DND-41 (cell line): ENCODE results near the gene FUT3.

Experiments used
- ATAC-seq: fragments of 200-7000 bp; cut with Tn5 transposase; 3 replicates; pipeline ENCODE4 v1.9.1; 2021; ENCODE audit warnings: low read depth; ENCODE audit not compliant: insufficient read depth
- DNase-seq: peaks from one replicate; pipeline ENCODE4 v3.0.0-alpha.2; 2020
- H2AFZ ChIP-seq: 2 replicates; pipeline ENCODE4 v1.6.0; 2012; ENCODE audit warnings: low read depth, low read length
- H3K27ac ChIP-seq: 2 replicates; pipeline ENCODE4 v1.5.1; 2012; ENCODE audit warnings: low read length, inconsistent platforms
- H3K27me3 ChIP-seq: fragments of 200-600 bp; sonication (generic); 2 replicates; pipeline ENCODE4 v1.6.0; 2012; ENCODE audit warnings: low read length, mild to moderate bottlenecking, inconsistent platforms; ENCODE audit not compliant: insufficient read depth, poor library complexity
- H3K36me3 ChIP-seq: 2 replicates; pipeline ENCODE4 v1.5.1; 2012; ENCODE audit warnings: low read length, inconsistent platforms; ENCODE audit not compliant: insufficient read depth
- H3K4me1 ChIP-seq: 2 replicates; pipeline ENCODE4 v1.5.1; 2012; ENCODE audit warnings: mild to moderate bottlenecking, low read length; ENCODE audit not compliant: insufficient read depth
- H3K4me2 ChIP-seq: 2 replicates; pipeline ENCODE4 v1.6.0; 2012; ENCODE audit warnings: mild to moderate bottlenecking, moderate library complexity, low read length, inconsistent platforms; ENCODE audit not compliant: insufficient read depth
- H3K4me3 ChIP-seq, 2 experiments: fragments of 200-600 bp in 1 of 2; shearing (Covaris generic) in 1 of 2; 2 replicates each; pipeline ENCODE4 v1.5.1; 2012 to 2016; ENCODE audit warnings: inconsistent platforms in 2 of 2, low read length in 2 of 2, mild to moderate bottlenecking in 2 of 2, low read depth in 1 of 2, moderate library complexity in 1 of 2
- H3K79me2 ChIP-seq: 2 replicates; pipeline ENCODE4 v1.6.0; 2012; ENCODE audit warnings: low read length, inconsistent platforms; ENCODE audit not compliant: insufficient read depth
- H3K9ac ChIP-seq: 2 replicates; pipeline ENCODE4 v1.6.0; 2012; ENCODE audit warnings: low read depth, mild to moderate bottlenecking, inconsistent platforms, low read length, moderate library complexity
- H3K9me3 ChIP-seq: 2 replicates; pipeline ENCODE4 v1.5.1; 2012; ENCODE audit warnings: low read length, moderate library complexity, mild to moderate bottlenecking, inconsistent platforms; ENCODE audit not compliant: insufficient read depth, severe bottlenecking
- H4K20me1 ChIP-seq: 2 replicates; pipeline ENCODE4 v1.6.0; 2012; ENCODE audit warnings: low read length; ENCODE audit not compliant: insufficient read depth
- CTCF ChIP-seq: IDR thresholded peaks from 2 replicates; pipeline ENCODE4 v1.5.1; 2012; ENCODE audit warnings: borderline replicate concordance, low read length, moderate library complexity, mild to moderate bottlenecking; ENCODE audit not compliant: poor library complexity, severe bottlenecking; ENCODE audit errors: extremely low read depth
- EZH2 ChIP-seq: IDR thresholded peaks from 3 replicates; pipeline ENCODE4 v1.6.1; 2012; ENCODE audit warnings: borderline replicate concordance, low read depth, mild to moderate bottlenecking, moderate library complexity, low read length, inconsistent platforms; ENCODE audit not compliant: severe bottlenecking

Gene FUT3

DNA sequence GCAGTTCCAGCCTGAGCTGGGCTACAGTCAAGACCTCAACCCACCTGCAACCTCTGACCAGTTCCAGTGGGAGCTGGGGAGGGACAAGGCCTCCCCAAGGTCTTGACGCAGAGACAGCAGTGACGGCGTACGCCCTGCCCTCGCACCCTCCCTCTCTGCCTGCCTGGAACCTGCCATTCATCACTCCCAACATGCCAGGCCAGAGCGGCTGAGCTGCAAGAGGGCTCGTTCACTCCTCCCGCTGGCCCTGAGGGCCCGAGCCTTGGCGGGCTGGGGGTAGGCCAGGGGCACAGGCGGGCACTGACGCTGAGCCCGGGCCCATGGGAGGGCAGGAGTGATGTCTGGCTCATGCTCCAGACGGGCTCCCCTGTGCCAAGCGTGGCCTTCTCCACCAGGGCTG, 44.2 kb upstream of the FUT3 start:
- no peaks in the 10 kb centered on the region for H3K27me3 ChIP-seq
- peaks cover 26% of the 10 kb centered on the region for H3K79me2 ChIP-seq
- H3K4me3 ChIP-seq: no peak overlapping the region
- H4K20me1 ChIP-seq: peaks cover 51% of the 10 kb centered on the region
- H3K9me3 ChIP-seq: no peaks in the 10 kb centered on the region
- no peak overlapping the region for H2AFZ ChIP-seq
- H3K27ac ChIP-seq: no peak overlapping the region
- ATAC-seq (no peak), DNase-seq (no peak)
- H3K4me1 ChIP-seq: peaks cover 4% of the 10 kb centered on the region; the same call in 1 of the 2 replicates
- no peak overlapping the region for H3K9ac ChIP-seq
- H3K36me3 ChIP-seq: peaks cover 35% of the 10 kb centered on the region
- TF ChIP-seq EZH2 (no peak), CTCF (no peak)
- H3K4me2 ChIP-seq: no peak overlapping the region

GRCh38 chr19:5894704-5895349, 43.6 kb upstream of the FUT3 start:
- Histone ChIP-seq H3K4me1 (no peaks in the 10 kb centered on the region), H3K36me3 (peaks cover 30% of the 10 kb centered on the region), H3K9me3 (no peaks in the 10 kb centered on the region), H2AFZ (no peak overlapping the region), H3K4me3 (no peak overlapping the region), H3K4me2 (no peak overlapping the region), H3K9ac (no peak overlapping the region), H3K79me2 (peaks cover 20% of the 10 kb centered on the region), H4K20me1 (peaks cover 45% of the 10 kb centered on the region), H3K27me3 (no peaks in the 10 kb centered on the region), H3K27ac (no peak overlapping the region)
- ATAC-seq: no peak
- TF ChIP-seq CTCF (no peak), EZH2 (no peak)
- no peak for DNase-seq

- DNase-seq (no peak), ATAC-seq (no peak)
- H3K9me3 ChIP-seq: no peaks in the 10 kb centered on the region
- H3K79me2 ChIP-seq: peaks cover 17% of the 10 kb centered on the region
- H3K9ac ChIP-seq: no peak overlapping the region
- H3K4me3 ChIP-seq: no peak overlapping the region
- TF ChIP-seq CTCF (no peak), EZH2 (no peak)
- H3K4me1 ChIP-seq: no peaks in the 10 kb centered on the region
- peaks cover 43% of the 10 kb centered on the region for H4K20me1 ChIP-seq
- H2AFZ ChIP-seq: no peak overlapping the region
- H3K36me3 ChIP-seq: peaks cover 29% of the 10 kb centered on the region
- H3K4me2 ChIP-seq: no peak overlapping the region
- H3K27me3 ChIP-seq: no peaks in the 10 kb centered on the region
- no peak overlapping the region for H3K27ac ChIP-seq
Measured at GRCh38 chr19:5893907-5894703, 42.9 kb upstream of the FUT3 start.
